Naive B cell (primary cell): ENCODE data around the gene KMT5B. TPM values are rescaled to one million over a fixed set of nuclear protein-coding genes. Genes with fewer than 3 reads are reported as not detected.

Experiments
- ATAC-seq, 2 donors: fragments of 150-1000 bp; cut with Tn5 transposase; 2 replicates each; pipeline ENCODE4 v1.10.0; 2021; ENCODE audit warnings: low read depth in 2 of 2, mild to moderate bottlenecking in 2 of 2, moderate library complexity in 2 of 2
- DNase-seq: peaks from one replicate; pipeline ENCODE4 v3.0.0; 2022
- H3K27ac Mint-ChIP-seq, 6 donors: one replicate each; pipeline ENCODE4 v1.8.0; 2020 to 2022; ENCODE audit warnings: mild to moderate bottlenecking in 6 of 6, mixed read lengths in 6 of 6, moderate library complexity in 5 of 6, inconsistent platforms in 2 of 6
- H3K27me3 Mint-ChIP-seq, 3 donors: one replicate each; pipeline ENCODE4 v1.8.0; 2021 to 2022; ENCODE audit warnings: mixed read lengths in 3 of 3, mild to moderate bottlenecking in 1 of 3
- H3K36me3 Mint-ChIP-seq, 2 donors: one replicate each; pipeline ENCODE4 v1.8.0; 2020 to 2022; ENCODE audit warnings: mixed read lengths in 2 of 2, inconsistent platforms in 1 of 2, mild to moderate bottlenecking in 1 of 2
- H3K4me1 Mint-ChIP-seq, 3 donors: one replicate each; pipeline ENCODE4 v1.8.0; 2020 to 2022; ENCODE audit warnings: mixed read lengths in 3 of 3, inconsistent platforms in 1 of 3, mild to moderate bottlenecking in 1 of 3, moderate library complexity in 1 of 3
- H3K4me3 Mint-ChIP-seq, 8 donors: one replicate each; pipeline ENCODE4 v1.8.0; 2020 to 2022; ENCODE audit warnings: mild to moderate bottlenecking in 8 of 8, mixed read lengths in 8 of 8, moderate library complexity in 8 of 8, inconsistent platforms in 2 of 8
- H3K9me3 Mint-ChIP-seq, 7 donors: one replicate each; pipeline ENCODE4 v1.8.0; 2020 to 2022; ENCODE audit warnings: mixed read lengths in 7 of 7, mild to moderate bottlenecking in 5 of 7, inconsistent platforms in 2 of 7, moderate library complexity in 1 of 7
- polyA plus RNA-seq, 6 donors: library from polyadenylated mRNA; unstranded; fragments of 300-500 nt; fragmentation: Illumina TruSeq; gene quantifications; one replicate each; pipeline ENCODE4 v1.2.3, GENCODE V29; 2021; ENCODE audit warnings: low read depth in 6 of 6

KMT5B gene
- polyA plus RNA-seq, 6 donors from 2014 or later, result 34.7 to 67.8 (median 46.3) TPM

GRCh38 chr11:68193018-68193417 is 20.1 kb downstream of the KMT5B start:
- no peak for DNase-seq
- peak overlapping the region in 1 of 8 donors; percentile 10 for H3K4me3 Mint-ChIP-seq
- H3K36me3 Mint-ChIP-seq, result no peaks in the 10 kb centered on the region
- no peaks in the 10 kb centered on the region for H3K9me3 Mint-ChIP-seq
- peaks cover 50 to 84% (median 57%) of the 10 kb centered on the region in 3 donors for H3K4me1 Mint-ChIP-seq
- no peak for ATAC-seq
- no peaks in the 10 kb centered on the region for H3K27me3 Mint-ChIP-seq
- peak overlapping the region in 1 of 6 donors; percentile 7 for H3K27ac Mint-ChIP-seq

- ATAC-seq, result no peak
- Mint-ChIP-seq H3K36me3 (no peaks in the 10 kb centered on the region), H3K4me3 (no peak overlapping the region), H3K9me3 (no peaks in the 10 kb centered on the region), H3K27me3 (no peaks in the 10 kb centered on the region), H3K27ac (peak overlapping the region in 3 of 6 donors; percentile 43 to 77 (median 71)), H3K4me1 (peaks cover 44 to 77% (median 52%) of the 10 kb centered on the region in 3 donors)
- no peak for DNase-seq
These were observed 21.2 kb downstream of the KMT5B start for GRCh38 chr11:68191661-68192579.

- Mint-ChIP-seq H3K36me3 (no peaks in the 10 kb centered on the region), H3K4me1 (peaks cover 30 to 58% (median 34%) of the 10 kb centered on the region in 3 donors), H3K27me3 (no peaks in the 10 kb centered on the region), H3K9me3 (no peaks in the 10 kb centered on the region), H3K4me3 (no peak overlapping the region), H3K27ac (peak overlapping the region in 2 of 6 donors; percentile 0 to 5)
- DNase-seq (no peak), ATAC-seq (no peak)
These were observed 23.2 kb downstream of the KMT5B start for GRCh38 chr11:68189888-68190287.

GRCh38 chr11:68189082-68189481 is 24.0 kb downstream of the KMT5B start:
- no peaks in the 10 kb centered on the region for H3K9me3 Mint-ChIP-seq

GRCh38 chr11:68186061-68186460 is 27.0 kb downstream of the KMT5B start:
- H3K9me3 Mint-ChIP-seq, result no peaks in the 10 kb centered on the region
- H3K27ac Mint-ChIP-seq, result peak overlapping the region in 2 of 6 donors; percentile 18 to 21
- H3K36me3 Mint-ChIP-seq, result no peaks in the 10 kb centered on the region
- no peaks in the 10 kb centered on the region for H3K27me3 Mint-ChIP-seq
- peaks cover 7 to 24% (median 11%) of the 10 kb centered on the region in 3 donors for H3K4me1 Mint-ChIP-seq
- ATAC-seq, result no peak
- no peak overlapping the region for H3K4me3 Mint-ChIP-seq
- DNase-seq, result no peak

More at GRCh38 chr11:68189082-68189481, 24.0 kb downstream of the KMT5B start:
- Mint-ChIP-seq H3K27me3 (no peaks in the 10 kb centered on the region), H3K36me3 (no peaks in the 10 kb centered on the region), H3K27ac (peak overlapping the region in 5 of 6 donors; percentile 14 to 62 (median 40)), H3K4me1 (peaks cover 28 to 50% (median 30%) of the 10 kb centered on the region in 3 donors), H3K4me3 (no peak overlapping the region)
- ATAC-seq, result peak in 1 of 2 donors; percentile 32
- DNase-seq, result no peak

GRCh38 chr11:68181719-68182451 is 31.2 kb downstream of the KMT5B start:
- ATAC-seq (no peak), DNase-seq (no peak)
- no peak overlapping the region for H3K27ac Mint-ChIP-seq
- H3K4me1 Mint-ChIP-seq, result no peaks in the 10 kb centered on the region
- no peaks in the 10 kb centered on the region for H3K36me3 Mint-ChIP-seq
- no peak overlapping the region for H3K4me3 Mint-ChIP-seq
- H3K9me3 Mint-ChIP-seq, result no peaks in the 10 kb centered on the region
- H3K27me3 Mint-ChIP-seq, result no peaks in the 10 kb centered on the region

- H3K9me3 Mint-ChIP-seq, result no peaks in the 10 kb centered on the region
- no peak for ATAC-seq
- no peaks in the 10 kb centered on the region for H3K27me3 Mint-ChIP-seq
- no peak overlapping the region for H3K4me3 Mint-ChIP-seq
- no peaks in the 10 kb centered on the region for H3K4me1 Mint-ChIP-seq
- peaks cover 0 to 3% of the 10 kb centered on the region in 2 donors for H3K36me3 Mint-ChIP-seq
- DNase-seq, result no peak
- no peak overlapping the region for H3K27ac Mint-ChIP-seq
These were observed 33.2 kb downstream of the KMT5B start for GRCh38 chr11:68179847-68180246.

- H3K4me3 Mint-ChIP-seq, result no peak overlapping the region
- ATAC-seq (no peak), DNase-seq (no peak)
- H3K27me3 Mint-ChIP-seq, result no peaks in the 10 kb centered on the region
- peaks cover 0 to 3% of the 10 kb centered on the region in 2 donors for H3K36me3 Mint-ChIP-seq
- peak overlapping the region in 1 of 6 donors; percentile 16 for H3K27ac Mint-ChIP-seq
- H3K9me3 Mint-ChIP-seq, result no peaks in the 10 kb centered on the region
- H3K4me1 Mint-ChIP-seq, result no peaks in the 10 kb centered on the region
These were observed 35.2 kb downstream of the KMT5B start for GRCh38 chr11:68177877-68178276.

- H3K9me3 Mint-ChIP-seq, result no peaks in the 10 kb centered on the region
- H3K36me3 Mint-ChIP-seq, result peaks cover 1 to 16% of the 10 kb centered on the region in 2 donors
- H3K4me1 Mint-ChIP-seq, result no peaks in the 10 kb centered on the region
- peak overlapping the region in 1 of 6 donors; percentile 25 for H3K27ac Mint-ChIP-seq
- ATAC-seq (no peak), DNase-seq (no peak)
- H3K27me3 Mint-ChIP-seq, result no peaks in the 10 kb centered on the region
- H3K4me3 Mint-ChIP-seq, result no peak overlapping the region
These were observed 39.2 kb downstream of the KMT5B start for GRCh38 chr11:68173926-68174325.

- H3K4me1 Mint-ChIP-seq, result peaks cover 0 to 4% (median 0%) of the 10 kb centered on the region in 3 donors
- no peaks in the 10 kb centered on the region for H3K27me3 Mint-ChIP-seq
- DNase-seq (no peak), ATAC-seq (no peak)
- no peak overlapping the region for H3K27ac Mint-ChIP-seq
- no peaks in the 10 kb centered on the region for H3K9me3 Mint-ChIP-seq
- peaks cover 15 to 26% of the 10 kb centered on the region in 2 donors for H3K36me3 Mint-ChIP-seq
- H3K4me3 Mint-ChIP-seq, result no peak overlapping the region
These were observed 43.7 kb downstream of the KMT5B start for GRCh38 chr11:68169442-68169841.

GRCh38 chr11:68168694-68169093 is 44.4 kb downstream of the KMT5B start:
- H3K4me3 Mint-ChIP-seq, result no peak overlapping the region
- H3K36me3 Mint-ChIP-seq, result peaks cover 15 to 26% of the 10 kb centered on the region in 2 donors
- H3K9me3 Mint-ChIP-seq, result no peaks in the 10 kb centered on the region
- DNase-seq (no peak), ATAC-seq (no peak)
- H3K27me3 Mint-ChIP-seq, result no peaks in the 10 kb centered on the region
- peaks cover 0 to 4% (median 0%) of the 10 kb centered on the region in 3 donors for H3K4me1 Mint-ChIP-seq
- peak overlapping the region in 1 of 6 donors; percentile 23 for H3K27ac Mint-ChIP-seq

GRCh38 chr11:68167474-68167873 is 45.6 kb downstream of the KMT5B start:
- ATAC-seq, result no peak
- Mint-ChIP-seq H3K9me3 (no peaks in the 10 kb centered on the region), H3K27ac (no peak overlapping the region), H3K36me3 (peaks cover 15 to 26% of the 10 kb centered on the region in 2 donors), H3K27me3 (no peaks in the 10 kb centered on the region), H3K4me1 (peaks cover 0 to 4% (median 0%) of the 10 kb centered on the region in 3 donors), H3K4me3 (no peak overlapping the region)
- no peak for DNase-seq

- no peak for ATAC-seq
- Mint-ChIP-seq H3K27me3 (no peaks in the 10 kb centered on the region), H3K9me3 (no peaks in the 10 kb centered on the region), H3K27ac (no peak overlapping the region), H3K4me1 (peaks cover 0 to 4% (median 0%) of the 10 kb centered on the region in 3 donors), H3K4me3 (no peak overlapping the region), H3K36me3 (peaks cover 15 to 26% of the 10 kb centered on the region in 2 donors)
- DNase-seq, result no peak
These were observed 46.1 kb downstream of the KMT5B start for GRCh38 chr11:68166969-68167368.
